Measurements from ENCODE around the gene QSOX1.

- no peak for TF ChIP-seq EZH2 (IDR thresholded peaks at IDR 0.05; ENCODE audit: borderline replicate concordance)
- no peak for TF ChIP-seq CTCF (IDR thresholded peaks at IDR 0.05; ENCODE audit: poor library complexity)
- no peak for TF ChIP-seq EZH2phosphoT487 (IDR thresholded peaks at IDR 0.05; ENCODE audit: low read depth, severe bottlenecking, unreplicated experiment)
Observed at GRCh38 chr1:180210008-180210620, 55.4 kb downstream of the QSOX1 start.

All from hepatocyte (in vitro differentiated cells).